GM12874 (cell line): ENCODE results near the gene ASAP2.
A peak's percentile ranks its signal among the peaks of the same experiment; 100 is the strongest.

Experiments
- TF ChIP-seq, protein P1 (sequence below): IDR thresholded peaks from 2 replicates; pipeline ENCODE4 v1.5.1; 2011; ENCODE audit warnings: low read depth, mild to moderate bottlenecking, control low read depth, low read length, moderate library complexity; ENCODE audit not compliant: insufficient read depth

ASAP2 gene

DNA sequence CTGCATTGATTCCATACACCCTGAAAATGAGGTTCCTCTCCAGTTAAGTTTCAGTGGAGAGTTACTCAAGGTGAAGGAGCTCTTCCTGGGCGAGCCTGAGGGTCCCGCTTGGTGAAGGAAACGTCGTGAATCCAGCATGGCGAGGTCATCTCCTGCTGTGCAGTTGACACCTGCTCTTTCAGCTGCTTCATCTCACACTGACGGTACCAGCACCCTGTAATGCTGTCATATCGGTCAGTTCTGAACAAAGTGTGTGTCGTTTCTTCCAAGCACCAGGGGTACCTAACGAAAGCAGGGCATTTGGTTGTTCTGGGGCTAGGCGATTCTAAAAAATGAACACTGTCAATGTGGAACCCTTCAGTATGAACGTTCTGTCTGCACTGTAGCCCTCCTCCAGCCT is 164.1 kb downstream of the ASAP2 start:
- TF ChIP-seq, protein P1, sequence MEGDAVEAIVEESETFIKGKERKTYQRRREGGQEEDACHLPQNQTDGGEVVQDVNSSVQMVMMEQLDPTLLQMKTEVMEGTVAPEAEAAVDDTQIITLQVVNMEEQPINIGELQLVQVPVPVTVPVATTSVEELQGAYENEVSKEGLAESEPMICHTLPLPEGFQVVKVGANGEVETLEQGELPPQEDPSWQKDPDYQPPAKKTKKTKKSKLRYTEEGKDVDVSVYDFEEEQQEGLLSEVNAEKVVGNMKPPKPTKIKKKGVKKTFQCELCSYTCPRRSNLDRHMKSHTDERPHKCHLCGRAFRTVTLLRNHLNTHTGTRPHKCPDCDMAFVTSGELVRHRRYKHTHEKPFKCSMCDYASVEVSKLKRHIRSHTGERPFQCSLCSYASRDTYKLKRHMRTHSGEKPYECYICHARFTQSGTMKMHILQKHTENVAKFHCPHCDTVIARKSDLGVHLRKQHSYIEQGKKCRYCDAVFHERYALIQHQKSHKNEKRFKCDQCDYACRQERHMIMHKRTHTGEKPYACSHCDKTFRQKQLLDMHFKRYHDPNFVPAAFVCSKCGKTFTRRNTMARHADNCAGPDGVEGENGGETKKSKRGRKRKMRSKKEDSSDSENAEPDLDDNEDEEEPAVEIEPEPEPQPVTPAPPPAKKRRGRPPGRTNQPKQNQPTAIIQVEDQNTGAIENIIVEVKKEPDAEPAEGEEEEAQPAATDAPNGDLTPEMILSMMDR, result no peak

DNA sequence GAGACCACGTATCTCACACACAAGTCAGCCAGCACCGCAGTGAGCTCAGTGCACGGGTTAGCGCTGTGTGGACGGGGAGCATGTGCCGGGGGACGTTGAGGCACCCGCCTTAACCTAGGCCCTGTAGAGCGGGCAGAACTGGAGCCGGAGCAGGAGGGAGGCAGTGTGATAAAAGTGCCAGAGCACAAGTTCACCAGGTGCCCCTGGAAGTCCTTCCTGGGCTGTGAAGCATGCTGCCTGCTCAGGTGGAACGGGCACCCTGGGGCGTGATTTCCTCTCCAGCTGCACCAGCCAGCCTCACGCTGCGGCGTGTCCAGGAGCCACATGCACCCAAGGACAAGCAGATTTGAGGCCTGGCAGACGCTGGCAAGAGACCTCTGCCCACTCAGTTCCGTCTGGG is 166.4 kb downstream of the ASAP2 start:
- TF ChIP-seq, protein P1, result no peak

DNA sequence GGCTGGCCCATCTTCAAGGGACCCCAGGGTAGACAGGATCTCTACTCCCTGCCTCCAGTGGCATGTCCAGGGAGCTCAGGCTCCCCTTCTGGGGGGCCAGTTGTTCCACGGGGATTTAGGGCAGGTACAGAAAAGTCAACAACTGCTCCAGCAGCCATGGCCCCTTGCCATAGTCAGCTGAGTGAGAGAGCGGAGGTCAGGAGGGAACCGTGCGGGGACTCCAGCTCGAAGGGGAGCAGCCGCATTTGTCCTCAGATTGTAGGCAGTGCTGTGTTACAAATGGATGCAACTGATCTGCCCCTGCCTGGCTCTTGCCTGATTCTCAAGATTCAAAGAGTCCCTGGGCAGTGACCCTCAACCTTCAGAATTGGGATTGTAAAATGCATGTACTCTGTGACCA is 166.9 kb downstream of the ASAP2 start:
- TF ChIP-seq, protein P1, result no peak

DNA sequence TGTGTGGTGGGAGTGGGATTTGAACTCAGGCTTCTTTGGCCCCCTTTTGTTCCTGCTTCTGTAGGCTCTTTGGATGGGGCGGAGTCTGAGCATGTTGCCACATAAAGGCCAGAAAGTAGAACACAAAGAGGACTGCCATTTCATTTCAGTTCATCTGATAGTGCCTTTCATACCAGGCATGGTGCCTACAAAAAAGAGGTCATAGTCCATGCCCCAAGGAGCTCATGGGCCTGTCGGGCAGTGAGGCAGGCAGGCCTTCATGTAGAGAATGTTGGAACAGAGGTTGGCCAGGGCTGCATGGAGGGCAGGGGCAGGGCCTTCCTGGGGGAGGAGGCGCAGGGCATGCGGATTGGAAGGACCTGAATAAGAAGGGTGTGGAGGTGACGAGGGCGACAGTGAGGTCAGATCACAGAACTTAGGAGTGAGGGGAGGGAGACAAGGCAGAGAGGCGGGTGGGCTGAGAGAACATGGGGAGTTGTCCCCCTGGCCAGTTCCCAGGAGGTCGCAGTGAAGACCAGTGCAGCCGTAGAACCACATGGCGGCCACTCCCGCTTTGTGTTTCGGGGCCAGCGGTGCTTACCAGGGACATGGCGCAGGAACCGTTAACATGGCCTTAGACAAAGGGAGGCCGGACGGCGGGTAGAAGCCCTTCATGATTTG is 167.6 kb downstream of the ASAP2 start:
- TF ChIP-seq, protein P1, result no peak

DNA sequence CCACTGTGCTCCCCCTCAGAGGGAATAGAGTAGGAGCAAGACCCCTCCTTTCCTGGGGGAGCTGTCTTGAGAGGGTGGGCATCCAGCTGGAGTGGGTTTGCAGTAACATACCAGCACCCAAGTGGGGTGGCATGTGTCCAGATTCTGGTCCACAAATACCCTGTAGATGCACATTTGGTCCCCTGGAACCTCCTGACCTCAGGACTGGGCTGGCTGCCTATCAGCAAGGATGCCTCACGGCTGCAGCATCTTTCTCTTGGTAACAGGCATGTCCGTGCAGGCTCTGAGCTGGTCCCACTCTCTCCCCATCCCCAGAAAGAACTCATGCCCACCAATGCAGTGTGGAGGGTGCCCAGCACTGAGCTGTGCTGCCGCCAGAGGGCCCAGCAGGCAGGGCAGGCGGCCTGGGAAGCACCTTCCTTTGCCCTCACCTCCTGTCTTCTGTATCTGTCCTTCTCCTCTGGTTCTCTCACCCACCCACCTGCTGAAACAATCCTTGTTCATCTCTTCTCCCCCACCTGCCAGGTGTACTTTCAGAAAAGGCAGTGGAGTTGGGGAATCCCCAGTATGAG is 169.3 kb downstream of the ASAP2 start:
- TF ChIP-seq, protein P1, result peak; percentile 26; the same call in 1 of the 2 replicates

DNA sequence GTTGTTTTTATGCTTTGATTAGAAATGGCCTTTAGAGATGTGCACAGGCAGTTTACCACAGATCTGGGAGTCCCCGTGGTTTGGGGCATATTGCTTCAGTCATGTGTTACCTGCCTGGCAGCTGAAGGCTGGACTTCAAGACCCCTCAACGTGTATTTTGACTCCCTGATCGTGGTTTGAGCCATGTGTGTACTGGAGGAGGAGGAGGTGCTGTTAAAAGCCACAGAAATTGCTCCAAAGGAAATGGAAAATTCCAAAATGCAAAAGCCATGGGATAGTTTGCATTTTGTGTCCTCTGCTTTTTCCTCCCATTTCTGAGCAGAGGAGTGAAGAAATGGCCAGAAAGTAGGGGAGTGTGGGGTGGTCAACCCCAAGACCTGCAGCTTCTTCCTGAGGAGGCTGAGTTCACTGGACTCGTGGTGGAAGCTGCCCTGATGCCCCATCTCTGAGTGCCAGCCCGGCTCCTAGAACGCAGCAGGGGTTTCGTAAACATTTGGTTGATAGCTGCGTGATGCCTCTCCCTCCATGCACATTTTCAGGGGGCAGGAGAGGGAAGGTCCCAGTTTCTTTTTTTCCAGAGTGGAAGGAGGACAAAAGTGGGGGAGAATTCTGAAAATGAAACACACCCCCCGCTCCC is 171.0 kb downstream of the ASAP2 start:
- TF ChIP-seq, protein P1, result no peak

DNA sequence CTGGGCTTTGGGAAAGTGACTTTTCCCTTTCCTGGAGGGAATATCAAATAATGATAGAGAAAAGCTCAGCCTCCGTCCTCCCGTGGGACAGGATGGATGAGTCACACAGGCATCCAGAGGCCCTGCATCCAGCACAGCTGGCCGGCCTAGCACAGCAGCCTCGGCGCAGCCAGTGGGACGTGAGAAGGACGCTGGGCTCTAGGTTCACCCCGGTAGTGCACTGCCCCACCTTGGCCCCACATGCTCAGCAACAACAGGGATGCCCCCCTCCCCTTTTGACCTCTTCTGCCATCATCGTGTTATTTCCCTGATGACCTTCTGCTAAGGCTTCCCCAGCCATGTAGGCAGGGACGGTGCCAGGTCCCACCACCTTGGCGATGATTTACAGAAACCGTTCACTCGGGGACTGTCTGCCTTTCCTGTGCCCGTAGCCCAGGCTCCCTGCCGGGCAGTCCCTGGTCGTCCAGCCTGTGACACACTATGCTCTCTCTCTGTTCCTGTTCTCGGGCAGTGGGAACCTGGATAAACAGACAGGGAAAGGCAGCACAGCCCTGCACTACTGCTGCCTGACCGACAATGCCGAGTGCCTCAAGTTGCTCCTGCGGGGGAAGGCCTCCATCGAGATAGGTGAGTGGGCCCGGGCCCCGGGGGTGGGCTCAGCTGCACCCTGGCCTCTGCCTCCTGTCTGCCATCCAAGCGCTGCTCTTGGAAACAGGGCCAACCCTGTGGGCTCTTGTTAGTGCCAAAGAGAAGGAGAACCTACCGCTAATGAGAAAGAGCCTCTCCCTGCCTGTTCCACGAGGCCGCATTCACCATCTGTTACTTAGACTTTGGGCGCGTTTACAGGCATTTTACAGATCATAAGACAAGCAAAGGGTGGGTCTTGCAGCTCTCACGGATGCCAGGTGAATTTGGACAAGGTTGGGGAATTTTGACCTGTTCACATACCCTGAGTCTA is 172.1 kb downstream of the ASAP2 start:
- TF ChIP-seq, protein P1, result no peak
